Activated effector memory CD4-positive, alpha-beta T cell treated with anti-CD3 and anti-CD28 coated beads, Interleukin-2, amount 50 U/mL, for 16 hours (primary cell): ENCODE measurements around the gene NEK1.
"Not testable (repeated sequence)": the region's sequence is repeated elsewhere in the genome, so short reads cannot be mapped to it uniquely, and the experiment has no call there.

Experiments
- DNase-seq: peaks from one replicate; pipeline ENCODE4 v3.0.0-alpha.2; 2020

Gene NEK1

DNA sequence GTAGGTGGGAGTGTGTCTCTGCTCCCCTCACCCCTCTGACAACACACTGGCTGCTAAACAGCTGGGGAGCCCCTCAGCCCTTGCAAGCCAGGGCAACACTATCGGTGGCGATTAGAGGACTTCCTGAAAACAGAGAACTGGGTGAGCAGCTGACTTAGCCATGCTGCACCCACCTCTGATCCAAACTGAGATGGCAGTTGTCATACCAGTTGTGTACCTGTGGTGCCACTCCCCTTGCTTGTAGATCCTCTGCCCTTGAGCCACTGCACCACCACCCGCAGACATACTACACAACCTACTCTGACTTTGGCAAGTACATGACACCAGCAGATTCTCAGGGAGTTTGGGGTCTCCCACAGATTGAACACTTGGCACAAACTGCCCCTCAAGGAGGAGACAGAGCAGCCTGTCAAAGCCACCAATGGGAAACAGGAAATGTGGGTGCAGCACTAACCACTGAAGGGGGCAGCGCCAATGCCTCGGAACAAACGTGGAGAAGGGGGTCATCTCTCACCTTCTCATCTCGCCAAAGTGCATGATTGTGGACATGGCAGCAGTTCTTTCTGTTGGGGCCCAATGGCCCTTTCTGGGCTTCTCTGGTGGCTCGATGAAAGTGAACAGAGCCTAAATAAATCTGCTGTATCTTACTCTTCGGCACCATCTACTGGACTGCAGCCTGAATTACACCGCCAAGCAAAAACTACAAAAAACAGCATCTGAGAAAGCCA, 119.8 kb downstream of the NEK1 start:
- no peak for DNase-seq

DNA sequence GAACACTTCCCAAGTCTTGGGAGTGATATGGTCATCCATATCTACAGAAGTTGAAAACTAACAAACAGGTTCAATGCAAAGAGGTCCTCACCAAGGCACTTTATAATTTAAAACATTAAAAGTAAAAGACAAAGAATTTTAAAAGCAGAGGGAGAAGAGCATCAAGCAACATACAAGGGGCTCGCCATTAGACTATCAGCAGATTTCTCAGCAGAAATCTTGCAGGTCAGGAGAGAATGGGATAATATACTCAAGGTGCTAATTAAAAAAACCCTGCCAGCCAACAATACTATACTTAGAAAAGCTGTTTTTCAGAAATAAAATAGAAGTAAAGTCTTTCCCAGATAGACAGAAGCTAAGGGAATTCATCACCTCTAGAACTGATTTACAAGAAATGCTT, 121.2 kb downstream of the NEK1 start:
- no peak for DNase-seq

DNA sequence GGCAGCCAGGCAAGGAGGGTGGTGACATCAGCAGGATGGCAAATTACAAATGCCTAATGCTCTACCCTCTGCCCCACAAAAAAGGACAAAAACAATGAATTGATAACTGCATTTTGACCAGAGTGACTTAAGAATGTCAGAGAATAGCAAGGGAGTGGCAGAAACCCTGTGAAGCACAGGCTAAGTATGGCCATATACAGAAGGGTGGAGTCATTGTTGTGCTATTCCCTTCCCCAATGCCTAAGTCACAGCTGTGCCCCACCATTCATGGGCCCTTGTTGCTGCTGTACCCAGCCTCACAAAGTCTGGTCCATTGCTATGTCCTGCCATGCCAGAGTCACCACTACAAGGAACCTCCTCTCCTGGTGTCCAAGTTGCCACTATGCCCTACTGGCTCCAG, 123.1 kb downstream of the NEK1 start:
- DNase-seq: no peak

DNA sequence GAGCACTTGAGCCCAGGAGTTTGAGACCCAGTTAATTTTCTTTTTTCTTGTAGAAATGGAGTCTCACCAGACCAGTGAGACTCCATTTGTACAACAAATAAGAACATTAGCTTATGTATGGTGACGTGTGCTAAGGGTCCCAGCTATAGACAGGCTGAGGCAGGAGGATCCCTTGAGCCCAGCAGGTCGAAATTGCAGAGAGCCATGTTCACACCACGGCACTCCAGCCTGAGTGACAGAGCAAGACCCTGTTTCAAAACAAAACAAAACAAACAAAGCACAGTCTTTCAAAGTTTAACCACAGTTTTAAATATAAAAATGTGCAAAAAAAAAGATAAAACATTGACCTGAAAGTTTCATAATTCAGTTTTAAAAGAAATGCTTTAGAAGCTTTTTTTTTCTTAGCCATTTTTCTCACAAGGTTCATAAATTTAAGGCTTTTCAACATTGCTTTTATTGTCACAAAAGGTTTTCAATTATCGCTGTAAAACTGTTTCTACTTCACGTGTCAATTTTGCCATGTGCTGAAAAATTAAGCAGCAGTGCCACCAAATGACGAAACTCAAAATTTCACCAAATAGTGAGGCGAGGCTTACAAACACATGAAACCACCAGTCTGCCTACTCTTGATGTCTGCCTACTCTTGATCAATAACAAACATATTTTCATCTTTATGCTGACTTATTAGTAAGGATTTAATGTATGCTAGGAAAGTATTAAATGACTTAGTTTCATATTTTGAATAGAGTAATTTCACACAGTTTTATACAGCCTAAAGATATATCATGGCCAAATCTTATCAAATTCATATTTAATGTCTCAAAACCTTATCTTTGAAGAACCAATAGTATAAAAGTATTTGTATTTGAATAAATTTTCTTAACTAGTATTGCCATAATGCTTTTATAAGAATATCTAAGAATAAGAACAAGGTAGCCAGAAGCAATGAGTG, 126.3 kb downstream of the NEK1 start:
- no peak for DNase-seq

DNA sequence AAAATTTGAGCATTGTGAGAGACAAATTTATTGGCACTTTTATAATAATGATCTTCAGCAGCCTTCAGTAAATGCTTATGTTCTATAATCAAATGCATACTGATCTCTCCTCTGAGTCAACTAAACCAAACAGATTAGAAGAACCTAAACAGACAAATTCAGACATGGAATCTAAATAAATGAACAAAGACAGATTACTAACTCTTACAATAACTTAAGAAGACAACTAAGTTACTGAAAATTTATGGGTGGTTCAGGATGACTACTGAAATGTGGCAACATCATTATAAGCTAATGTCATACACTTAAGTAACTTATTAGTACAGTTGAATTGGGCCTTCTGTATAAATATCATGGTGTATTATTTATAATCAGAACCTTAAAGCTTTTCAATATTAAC, 127.3 kb downstream of the NEK1 start:
- DNase-seq: no peak

DNA sequence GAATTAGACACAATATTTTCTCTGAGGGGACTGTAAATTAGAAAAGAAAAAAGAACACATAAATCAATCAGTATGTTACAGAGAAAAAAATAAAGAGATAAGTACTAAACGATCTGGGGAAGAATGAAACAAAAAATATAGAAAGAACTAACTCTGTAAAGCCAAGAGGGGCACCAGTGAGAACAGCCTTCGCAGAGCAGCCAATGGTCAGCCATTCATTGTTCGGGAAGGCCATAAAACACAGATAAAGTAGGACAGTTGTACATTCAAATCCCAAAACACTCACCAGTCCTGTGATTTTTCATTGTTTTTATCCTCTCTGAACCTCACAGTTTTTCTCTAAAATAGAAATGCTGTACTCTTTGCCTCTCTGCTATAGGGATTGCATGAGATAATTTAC, 127.9 kb downstream of the NEK1 start:
- DNase-seq: no peak

DNA sequence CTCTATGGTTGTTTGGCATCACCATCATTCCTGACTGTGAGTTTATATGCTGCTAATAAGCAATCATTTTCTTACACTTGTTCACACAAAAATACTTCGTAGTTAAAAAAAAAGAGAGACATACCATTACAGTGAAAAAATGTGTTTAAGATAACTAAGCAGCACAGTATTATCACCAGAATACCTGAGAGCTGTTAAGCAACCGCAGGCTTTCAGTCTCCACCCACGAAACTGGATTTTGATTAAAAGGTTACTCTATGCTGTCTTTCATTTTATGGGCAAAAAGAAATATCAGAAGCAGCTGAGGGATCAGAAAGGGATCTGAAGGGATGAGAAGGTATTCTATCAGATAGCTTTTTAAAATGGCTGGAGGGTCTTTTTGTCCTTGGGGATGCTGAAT, 148.3 kb downstream of the NEK1 start:
- no peak for DNase-seq

DNA sequence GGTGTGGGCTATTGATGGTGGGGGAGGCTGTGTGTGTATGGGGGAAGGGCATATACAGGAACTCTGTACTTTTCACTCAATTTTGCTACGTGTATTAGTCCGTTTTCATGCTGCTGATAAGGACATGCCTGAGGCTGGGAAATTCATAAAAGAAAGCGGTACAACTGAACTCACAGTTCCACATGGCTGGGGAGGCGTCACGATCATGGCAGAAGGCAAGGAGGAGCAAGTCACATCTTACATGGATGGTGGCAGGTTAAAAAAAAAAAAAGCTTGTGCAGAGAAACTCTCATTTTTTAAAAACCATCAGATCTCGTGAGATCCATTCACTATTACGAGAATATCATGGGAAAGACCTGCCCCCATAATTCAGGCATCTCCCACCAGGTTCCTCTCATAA, 152.3 kb downstream of the NEK1 start:
- DNase-seq: no peak

DNA sequence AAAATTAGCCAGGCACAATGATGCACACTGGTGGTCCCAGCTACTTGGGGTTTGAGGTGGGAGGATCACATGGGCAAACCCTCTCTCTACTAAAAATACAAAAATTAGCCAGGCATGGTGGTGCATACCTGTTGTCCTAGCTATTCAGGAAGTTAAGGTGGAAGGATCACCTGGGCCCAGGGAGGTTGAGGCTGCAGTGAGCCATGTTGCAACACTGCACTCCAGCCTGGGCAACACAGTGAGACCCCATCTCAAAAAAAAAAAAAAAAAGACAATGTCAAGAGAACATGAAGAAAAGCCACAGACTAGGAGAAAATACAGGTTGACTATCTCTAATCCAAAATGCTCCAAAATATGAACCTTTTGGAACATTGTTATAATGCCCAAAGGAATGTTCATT, 153.8 kb downstream of the NEK1 start:
- DNase-seq: no peak

DNA sequence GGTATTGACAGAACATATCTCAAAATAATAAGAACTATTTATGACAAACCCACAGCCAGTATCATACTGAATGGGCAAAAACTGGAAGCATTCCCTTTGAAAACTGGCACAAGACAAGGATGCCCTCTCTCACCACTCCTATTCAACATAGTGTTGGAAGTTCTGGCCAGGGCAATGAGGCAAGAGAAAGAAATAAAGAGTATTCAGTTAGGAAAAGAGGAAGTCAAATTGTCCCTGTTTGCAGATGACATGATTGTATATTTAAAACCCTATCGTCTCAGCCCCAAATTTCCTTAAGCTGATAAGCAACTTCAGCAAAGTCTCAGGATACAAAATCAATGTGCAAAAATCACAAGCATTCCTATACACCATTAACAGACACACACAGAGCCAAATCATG, 159.7 kb downstream of the NEK1 start:
- DNase-seq: not testable (repeated sequence)

DNA sequence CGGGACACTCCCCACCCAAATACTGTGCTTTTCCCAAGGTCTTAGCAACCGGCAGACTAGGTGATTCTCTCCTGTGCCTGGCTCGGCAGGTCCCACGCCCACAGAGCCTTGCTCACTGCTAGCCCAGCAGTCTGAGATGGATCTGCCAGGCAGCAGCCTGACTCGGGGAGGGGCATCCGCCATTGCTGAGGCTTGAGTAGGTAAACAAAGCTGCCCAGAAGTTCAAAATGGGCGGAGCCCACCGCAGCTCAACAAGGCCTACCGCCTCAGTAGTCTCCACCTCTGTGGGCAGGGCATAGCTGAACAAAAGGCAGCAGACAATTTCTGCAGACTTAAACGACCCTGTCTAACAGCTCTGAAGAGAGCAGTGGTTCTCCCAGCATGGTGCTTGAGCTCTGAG, 163.4 kb downstream of the NEK1 start:
- DNase-seq: not testable (repeated sequence)

DNA sequence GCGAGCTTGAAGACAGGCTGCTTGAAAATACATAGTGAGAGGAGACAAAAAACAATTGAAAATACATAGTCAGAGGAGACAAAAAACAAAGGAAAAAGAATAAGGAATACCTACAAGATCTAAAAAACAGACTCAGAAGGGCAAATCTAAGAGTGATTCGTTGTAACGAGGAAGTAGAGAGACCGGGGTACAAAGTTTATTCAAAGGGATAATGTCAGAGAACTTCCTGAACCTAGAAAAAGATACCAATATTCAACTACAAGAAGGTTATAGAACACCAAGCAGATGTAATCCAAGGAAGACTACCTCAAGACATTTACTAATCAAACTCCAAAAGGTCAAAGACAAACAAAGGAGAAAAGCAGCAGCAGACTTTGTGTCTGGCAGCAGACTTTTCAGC, 165.6 kb downstream of the NEK1 start:
- DNase-seq: no peak

DNA sequence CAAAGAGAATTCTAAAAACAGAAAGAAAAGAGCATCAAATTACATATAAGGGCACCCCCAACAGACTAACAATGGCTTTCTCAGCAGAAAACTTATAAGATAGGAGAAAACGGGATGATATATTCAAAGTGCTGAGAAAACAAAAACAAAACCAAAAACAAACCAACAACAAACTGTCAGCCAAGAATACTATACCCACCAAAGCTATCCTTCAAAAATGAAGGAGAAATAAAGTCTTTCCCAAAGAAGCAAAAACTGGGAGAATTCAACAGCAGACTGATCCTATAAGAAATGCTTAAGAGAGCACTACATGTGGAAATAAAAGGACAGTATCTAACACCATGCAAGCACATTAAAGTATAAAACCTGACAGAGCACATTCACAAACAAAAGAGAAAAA, 168.6 kb downstream of the NEK1 start:
- DNase-seq: no peak

DNA sequence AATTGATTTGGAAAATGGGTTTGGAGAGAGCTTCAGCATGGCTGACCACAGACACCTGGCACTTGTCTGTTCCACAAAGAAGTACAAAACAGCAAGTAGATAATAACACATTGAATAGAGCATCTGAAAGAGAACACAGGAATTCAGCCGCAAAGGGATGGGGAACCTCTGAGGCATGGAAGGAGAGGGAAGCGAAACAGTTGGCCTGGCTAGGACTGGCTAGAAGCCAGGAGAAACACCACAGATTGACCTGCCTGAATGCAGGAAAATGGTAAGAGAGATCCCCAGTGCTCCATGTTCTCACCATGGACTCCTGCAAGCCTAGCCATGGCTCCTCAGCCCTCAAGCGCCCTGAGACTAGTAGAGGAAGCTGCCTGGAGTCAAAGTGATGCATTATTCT, 171.9 kb downstream of the NEK1 start:
- DNase-seq: no peak

DNA sequence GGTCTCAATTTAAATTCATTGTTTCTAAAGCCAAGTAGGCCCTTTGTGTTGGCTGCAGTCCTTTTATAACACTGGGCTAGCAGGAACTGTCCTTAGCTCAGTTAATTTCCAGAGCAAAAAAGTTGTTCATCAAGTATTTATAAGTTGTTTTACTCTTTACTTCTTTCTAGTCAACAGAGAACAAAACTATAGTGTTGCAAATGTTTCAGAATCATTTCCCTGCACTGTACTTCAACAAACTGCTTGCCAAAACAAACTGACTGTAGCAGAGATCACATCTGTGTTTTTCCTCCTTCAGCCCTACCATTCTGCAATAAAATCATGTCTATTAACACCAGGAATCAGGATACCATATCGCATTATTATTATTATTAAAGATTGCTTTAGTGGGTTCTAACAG, 173.1 kb downstream of the NEK1 start:
- no peak for DNase-seq

DNA sequence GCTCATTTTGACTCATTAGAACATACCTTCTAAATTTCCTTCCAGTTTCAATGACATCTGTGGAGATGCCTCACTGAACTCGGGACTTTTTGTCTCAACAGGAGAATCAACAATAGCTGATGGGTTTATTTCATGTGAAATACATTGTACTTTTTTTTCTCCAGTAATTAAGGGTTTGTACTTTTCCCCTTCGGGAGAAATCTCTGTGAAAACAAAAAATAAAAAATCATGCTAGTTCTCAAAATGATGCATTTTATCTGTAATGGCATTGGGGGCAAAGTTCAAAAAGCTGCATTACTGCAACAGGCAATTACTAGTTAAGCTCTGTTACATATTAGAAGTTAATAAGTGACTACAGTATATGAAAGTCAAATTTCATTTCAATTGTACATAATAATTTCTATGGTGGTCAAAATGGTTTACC, 174.3 kb downstream of the NEK1 start:
- no peak for DNase-seq

DNA sequence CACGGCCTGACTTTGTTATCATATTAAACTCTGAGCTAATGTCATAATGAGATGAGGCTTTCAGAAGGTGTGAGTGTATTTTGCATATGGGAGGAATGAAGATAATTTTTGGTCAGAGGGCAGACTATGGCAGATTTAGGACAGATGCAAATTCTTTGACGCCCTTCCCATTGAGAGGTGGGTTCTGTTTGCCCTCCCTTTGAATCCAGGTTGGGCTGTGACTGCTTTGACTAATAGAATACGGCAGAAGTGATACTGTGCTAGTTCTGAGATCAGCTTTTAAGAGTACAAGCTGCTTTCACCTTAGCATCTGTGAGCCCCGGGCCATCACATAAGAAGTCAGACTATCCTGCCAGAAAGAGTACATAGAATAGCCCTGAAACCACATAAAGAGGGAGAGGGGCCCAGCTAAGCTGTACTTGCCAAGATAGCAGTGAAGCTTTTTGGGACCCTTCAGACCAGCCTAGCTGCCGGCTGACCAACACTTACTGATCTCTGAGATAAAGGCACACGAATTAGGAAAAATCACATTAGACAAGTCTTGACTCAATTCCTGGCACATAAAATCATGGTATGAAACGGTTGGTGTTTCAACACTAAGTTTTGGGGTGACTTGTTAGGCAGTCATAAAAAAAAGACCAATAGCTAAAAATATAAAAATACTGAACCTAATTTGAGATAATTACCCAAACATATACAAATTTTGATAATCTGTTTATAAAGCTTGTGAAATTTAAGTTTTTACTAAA, 174.9 kb downstream of the NEK1 start:
- no peak for DNase-seq

DNA sequence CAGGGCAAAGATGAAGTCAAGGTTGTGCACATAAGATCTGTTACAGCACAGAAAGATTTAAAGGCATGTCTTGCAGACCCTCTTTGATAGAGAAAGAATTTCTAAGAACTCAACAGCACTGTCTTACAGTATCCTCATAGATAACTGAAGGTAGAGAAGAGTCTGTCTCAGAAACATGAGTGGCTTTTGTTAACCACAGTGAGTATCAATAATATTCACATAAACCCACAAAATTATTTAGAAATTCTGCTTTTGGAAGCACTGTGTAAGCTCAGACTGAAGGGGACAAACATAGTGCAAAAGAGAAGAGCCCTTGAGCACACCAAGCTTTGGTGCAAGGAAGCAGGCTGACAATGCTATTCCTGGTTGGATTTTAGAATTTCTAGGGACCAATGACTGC, 175.6 kb downstream of the NEK1 start:
- no peak for DNase-seq

DNA sequence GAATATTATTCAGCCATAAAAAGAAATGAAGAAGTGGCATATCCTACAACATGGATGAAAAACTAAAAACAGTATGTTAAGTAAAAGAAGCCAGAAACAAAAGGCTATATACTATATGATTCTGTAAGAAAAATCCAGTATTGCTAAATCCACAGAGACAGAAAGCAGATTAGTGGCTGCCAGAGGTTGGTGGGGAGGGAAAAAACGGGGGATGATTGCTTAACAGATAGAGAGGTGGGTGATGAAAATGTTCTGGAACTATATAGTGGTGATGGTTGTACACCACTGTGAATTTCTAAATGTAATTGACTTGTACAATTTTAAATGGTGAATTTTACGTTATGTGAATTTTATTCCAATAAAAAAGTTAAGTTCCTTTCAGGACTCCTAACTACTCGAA, 184.0 kb downstream of the NEK1 start:
- no peak for DNase-seq

DNA sequence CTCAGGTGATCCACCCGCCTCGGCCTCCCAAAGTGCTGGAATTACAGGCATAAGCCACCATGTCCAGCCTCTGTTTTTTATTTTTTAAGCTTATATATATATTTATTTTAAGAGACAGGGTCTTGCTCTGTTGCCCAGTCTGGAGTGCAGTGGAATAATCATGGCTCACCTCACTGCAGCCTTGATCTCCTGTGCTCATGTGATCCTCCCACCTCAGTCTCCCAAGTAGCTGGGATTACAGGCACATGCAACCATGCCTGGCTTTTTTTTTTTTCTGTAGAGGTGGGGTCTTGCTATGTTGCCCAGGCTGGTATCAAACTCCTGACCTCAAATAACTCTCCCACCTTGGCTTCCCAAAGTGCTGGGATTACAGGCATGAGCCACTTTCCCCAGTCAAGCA, 184.7 kb downstream of the NEK1 start:
- not testable (repeated sequence) for DNase-seq

DNA sequence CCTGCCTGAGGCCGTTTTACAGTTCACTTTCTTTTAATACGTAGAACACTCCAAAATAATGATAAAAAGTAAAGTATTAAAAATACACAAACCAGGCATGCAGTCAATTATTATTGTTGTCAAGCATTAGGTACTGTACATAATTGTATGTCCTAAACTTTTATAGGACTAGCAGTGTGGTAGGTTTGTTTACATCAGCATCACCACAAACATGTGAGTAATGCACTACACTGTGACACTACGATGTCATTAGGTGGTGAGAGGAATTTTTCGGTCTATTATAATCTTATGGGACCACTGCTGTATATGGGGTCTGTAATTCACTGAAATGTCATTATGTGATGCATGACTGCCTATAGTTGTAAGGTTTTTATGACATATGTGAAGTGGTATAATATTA, 192.1 kb downstream of the NEK1 start:
- DNase-seq: no peak

DNA sequence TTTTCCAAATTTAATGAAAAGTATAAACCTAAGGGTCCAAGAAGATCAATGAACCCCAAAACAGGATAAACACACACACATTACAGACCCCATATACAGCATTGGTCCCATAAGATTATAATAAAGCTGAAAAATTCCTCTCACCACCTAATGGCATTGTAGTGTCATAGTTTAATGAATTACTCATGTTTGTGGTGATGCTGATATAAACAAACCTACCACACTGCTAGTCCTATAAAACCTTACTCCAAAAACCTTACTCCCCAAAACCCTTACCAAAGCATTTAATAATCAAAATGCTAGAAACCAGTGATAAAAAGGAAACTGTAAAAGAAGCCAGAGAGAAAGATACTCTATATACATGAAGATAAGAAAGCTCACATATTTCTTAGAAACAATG, 193.5 kb downstream of the NEK1 start:
- DNase-seq: no peak

DNA sequence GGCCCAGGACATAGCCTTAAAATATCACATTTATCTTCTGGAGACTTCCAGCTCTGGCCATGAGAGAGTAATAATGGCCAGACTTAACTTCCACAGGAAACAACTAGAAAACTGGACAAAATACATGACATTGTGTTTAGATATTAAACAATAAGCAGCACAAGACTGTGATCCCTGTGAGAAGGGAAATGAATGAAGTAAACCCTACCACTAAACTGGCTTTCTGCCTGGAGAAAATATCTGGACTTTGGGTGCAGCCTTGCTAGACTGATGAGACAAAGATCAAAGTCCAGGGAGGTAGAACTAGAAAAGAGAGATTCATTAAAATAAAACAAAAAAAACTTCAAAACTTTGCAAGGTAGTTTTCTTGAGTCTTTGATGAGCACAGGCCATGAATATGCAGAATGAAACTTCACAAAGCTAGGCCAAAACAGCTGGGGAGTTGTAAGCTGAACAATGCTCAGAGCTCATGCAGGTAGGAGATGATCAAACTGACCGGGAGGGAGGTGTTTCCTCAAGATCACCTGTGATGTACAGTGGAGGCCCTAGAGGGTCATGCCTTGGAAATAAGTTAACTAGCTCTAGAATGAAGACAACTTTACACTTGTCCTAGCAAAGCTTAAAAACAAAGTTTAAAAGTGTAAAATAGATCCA, 194.6 kb downstream of the NEK1 start:
- DNase-seq: no peak
